Brain microvascular endothelial cell (primary cell): ENCODE measurements around the gene SALL3.

Experiments used
- DNase-seq: peaks from one replicate; pipeline ENCODE4 v3.0.0-alpha.2; 2020
- H3K27ac ChIP-seq: fragments of 250-450 bp; sonication (Bioruptor Pico); 2 replicates; pipeline ENCODE4 v1.5.1; 2020; ENCODE audit warnings: mild to moderate bottlenecking, moderate library complexity
- H3K27me3 ChIP-seq: fragments of 250-450 bp; sonication (Bioruptor Pico); replicated peaks from 2 replicates; pipeline ENCODE4 v1.5.1; 2020; ENCODE audit warnings: mild to moderate bottlenecking
- H3K36me3 ChIP-seq: fragments of 250-450 bp; sonication (Bioruptor Pico); replicated peaks from 2 replicates; pipeline ENCODE4 v1.5.1; 2020; ENCODE audit warnings: mild to moderate bottlenecking
- H3K4me3 ChIP-seq: 2 replicates; pipeline ENCODE4 v1.5.1; 2011; ENCODE audit warnings: low read depth, mild to moderate bottlenecking, control low read depth, low read length, moderate library complexity
- CTCF ChIP-seq: IDR thresholded peaks from 2 replicates; pipeline ENCODE4 v1.5.1; 2011; ENCODE audit warnings: low read depth, mild to moderate bottlenecking, moderate library complexity, low read length, control low read depth, inconsistent platforms; ENCODE audit errors: missing control alignments
- in situ Hi-C: cut with HindIII; loops from 2 replicates; pipeline ENCODE4 v1.10.0; 2017; ENCODE audit warnings: low sequenced_read_pairs, low pct_ligation_motif_present

SALL3 gene

GRCh38 chr18:79042276-79042675 lies 62.7 kb downstream of the SALL3 start:
- Histone ChIP-seq H3K27ac (no peak overlapping the region), H3K4me3 (no peak overlapping the region), H3K27me3 (no peaks in the 10 kb centered on the region), H3K36me3 (no peaks in the 10 kb centered on the region)
- in situ Hi-C loops, result no loop called here
- TF ChIP-seq CTCF, result no peak
- no peak for DNase-seq

DNA sequence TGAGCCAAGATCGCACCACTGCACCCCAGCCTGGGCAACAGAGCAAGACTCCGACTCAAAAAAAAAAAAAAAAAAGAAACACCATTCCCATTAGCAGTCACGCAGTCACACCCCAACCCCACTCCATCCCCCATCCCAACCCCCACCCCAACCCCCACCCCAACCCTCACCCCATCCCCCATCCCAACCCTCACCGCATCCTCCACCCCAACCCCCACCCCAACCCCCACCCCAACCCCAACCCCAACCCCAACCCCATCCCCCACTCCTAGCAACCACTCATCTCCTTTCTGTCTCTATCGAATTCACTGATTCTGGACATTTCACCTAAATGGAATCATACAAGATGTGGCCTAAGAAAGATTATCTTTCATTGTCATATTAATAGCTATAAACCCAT lies 63.7 kb downstream of the SALL3 start:
- DNase-seq, result no peak
- Histone ChIP-seq H3K27me3 (no peaks in the 10 kb centered on the region), H3K4me3 (no peak overlapping the region), H3K27ac (no peak overlapping the region), H3K36me3 (no peaks in the 10 kb centered on the region)
- no peak for TF ChIP-seq CTCF
- in situ Hi-C loops, result no loop called here

GRCh38 chr18:79046522-79046921 lies 66.9 kb downstream of the SALL3 start:
- H3K27ac ChIP-seq, result no peak overlapping the region

GRCh38 chr18:79047556-79048244 lies 68.1 kb downstream of the SALL3 start:
- no peaks in the 10 kb centered on the region for H3K36me3 ChIP-seq
- no peak overlapping the region for H3K4me3 ChIP-seq
- TF ChIP-seq CTCF, result no peak
- DNase-seq, result no peak
- H3K27ac ChIP-seq, result no peak overlapping the region
- no peaks in the 10 kb centered on the region for H3K27me3 ChIP-seq
- in situ Hi-C loops, result no loop called here

More at GRCh38 chr18:79046522-79046921, 66.9 kb downstream of the SALL3 start:
- Histone ChIP-seq H3K36me3 (no peaks in the 10 kb centered on the region), H3K27me3 (no peaks in the 10 kb centered on the region), H3K4me3 (no peak overlapping the region)
- no peak for TF ChIP-seq CTCF
- in situ Hi-C loops, result no loop called here
- DNase-seq, result no peak

GRCh38 chr18:79048245-79048632 lies 68.6 kb downstream of the SALL3 start:
- H3K4me3 ChIP-seq, result no peak overlapping the region
- TF ChIP-seq CTCF, result no peak
- in situ Hi-C loops, result no loop called here
- no peak overlapping the region for H3K27ac ChIP-seq
- DNase-seq, result no peak
- H3K27me3 ChIP-seq, result no peaks in the 10 kb centered on the region
- H3K36me3 ChIP-seq, result no peaks in the 10 kb centered on the region

DNA sequence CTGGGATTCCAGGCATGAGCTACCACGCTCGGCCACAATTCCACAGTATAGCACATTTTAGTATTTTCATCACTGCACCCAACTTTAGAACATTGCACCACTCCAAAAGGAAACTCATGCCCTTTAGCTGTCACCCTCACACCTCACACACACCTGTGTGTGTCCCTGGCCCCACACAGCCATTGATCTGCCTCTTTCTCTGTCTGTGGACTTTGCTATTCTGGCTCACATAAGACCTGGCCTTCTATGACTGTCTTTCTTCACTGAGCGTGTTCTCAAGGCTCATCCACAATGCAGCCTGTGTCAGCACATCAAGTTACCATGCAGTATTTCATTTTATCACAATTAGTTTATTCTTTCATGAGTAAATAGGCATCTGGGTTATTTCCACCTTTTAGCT lies 69.9 kb downstream of the SALL3 start:
- Histone ChIP-seq H3K4me3 (no peak overlapping the region), H3K27me3 (no peaks in the 10 kb centered on the region), H3K27ac (no peak overlapping the region), H3K36me3 (no peaks in the 10 kb centered on the region)
- in situ Hi-C loops, result no loop called here
- DNase-seq, result no peak
- TF ChIP-seq CTCF, result no peak
